ENCODE measurements around the gene UQCR10. TPM values are rescaled to one million over a fixed set of nuclear protein-coding genes. Genes with fewer than 3 reads are reported as not detected.

Gene UQCR10
- total RNA-seq, 2 donors from 2014 or later, result 92.8 to 124 TPM

GRCh38 chr22:29726106-29726505 is 41.1 kb upstream of the UQCR10 start:
- Histone ChIP-seq H3K27ac (no peak overlapping the region), H3K27me3 (replicated peaks; ENCODE audit: insufficient read depth) (no peaks in the 10 kb centered on the region), H3K4me3 (no peak overlapping the region), H3K36me3 (no peaks in the 10 kb centered on the region), H3K4me1 (replicated peaks) (peaks cover under 1% of the 10 kb centered on the region), H3K9me3 (no peaks in the 10 kb centered on the region)
- 88% methylated on average over 7 of the region's 7 CpGs for WGBS
- intact Hi-C loops (cut with DNase I), result no loop called here
- TF ChIP-seq CTCF (IDR thresholded peaks at IDR 0.05), result no peak
- no peak for TF ChIP-seq POLR2AphosphoS5 (IDR thresholded peaks at IDR 0.05)
- no peak for TF ChIP-seq POLR2A (IDR thresholded peaks at IDR 0.05)
- no peak for DNase-seq (ENCODE audit: low spot score)

GRCh38 chr22:29726512-29727130 is 40.5 kb upstream of the UQCR10 start:
- intact Hi-C loops (cut with DNase I), result no loop called here
- Histone ChIP-seq H3K9me3 (no peaks in the 10 kb centered on the region), H3K4me3 (no peak overlapping the region), H3K4me1 (replicated peaks) (no peaks in the 10 kb centered on the region), H3K36me3 (no peaks in the 10 kb centered on the region), H3K27me3 (replicated peaks; ENCODE audit: insufficient read depth) (no peaks in the 10 kb centered on the region), H3K27ac (no peak overlapping the region)
- DNase-seq (ENCODE audit: low spot score), result no peak
- 58% methylated on average over 15 of the region's 15 CpGs for WGBS
- no peak for TF ChIP-seq POLR2A (IDR thresholded peaks at IDR 0.05)
- TF ChIP-seq CTCF (IDR thresholded peaks at IDR 0.05), result no peak
- TF ChIP-seq POLR2AphosphoS5 (IDR thresholded peaks at IDR 0.05), result no peak

- intact Hi-C loops (cut with DNase I), result no loop called here
- Histone ChIP-seq H3K4me1 (replicated peaks) (no peaks in the 10 kb centered on the region), H3K27me3 (replicated peaks; ENCODE audit: insufficient read depth) (no peaks in the 10 kb centered on the region), H3K27ac (no peak overlapping the region), H3K9me3 (no peaks in the 10 kb centered on the region), H3K36me3 (no peaks in the 10 kb centered on the region), H3K4me3 (no peak overlapping the region)
- 10% methylated on average over 9 of the region's 17 CpGs for WGBS
- TF ChIP-seq CTCF (IDR thresholded peaks at IDR 0.05) (peak in 1 of 4 experiments; percentile 9), POLR2A (IDR thresholded peaks at IDR 0.05) (no peak), POLR2AphosphoS5 (IDR thresholded peaks at IDR 0.05) (no peak)
- no peak for DNase-seq (ENCODE audit: low spot score)
Observed at GRCh38 chr22:29727131-29727523, 40.0 kb upstream of the UQCR10 start.

GRCh38 chr22:29729161-29729560 is 38.0 kb upstream of the UQCR10 start:
- no peak for TF ChIP-seq POLR2AphosphoS5 (IDR thresholded peaks at IDR 0.05)
- H3K27ac ChIP-seq, result no peak overlapping the region
- no peak for DNase-seq (ENCODE audit: low spot score)
- WGBS, result 90% methylated on average over 19 of the region's 20 CpGs
- H3K4me1 ChIP-seq (replicated peaks), result no peaks in the 10 kb centered on the region
- no peaks in the 10 kb centered on the region for H3K27me3 ChIP-seq (replicated peaks; ENCODE audit: insufficient read depth)
- no peak overlapping the region for H3K4me3 ChIP-seq
- no peaks in the 10 kb centered on the region for H3K36me3 ChIP-seq
- H3K9me3 ChIP-seq, result no peaks in the 10 kb centered on the region
- intact Hi-C loops (cut with DNase I), result no loop called here

- no peak for DNase-seq (ENCODE audit: low spot score)
- TF ChIP-seq POLR2AphosphoS5 (IDR thresholded peaks at IDR 0.05), result no peak
- TF ChIP-seq POLR2A (IDR thresholded peaks at IDR 0.05), result no peak
- no peak for TF ChIP-seq CTCF (IDR thresholded peaks at IDR 0.05)
- intact Hi-C loops (cut with DNase I), result no loop called here
- H3K4me3 ChIP-seq, result no peak overlapping the region
- no peaks in the 10 kb centered on the region for H3K9me3 ChIP-seq
- H3K4me1 ChIP-seq (replicated peaks), result no peaks in the 10 kb centered on the region
- no peaks in the 10 kb centered on the region for H3K36me3 ChIP-seq
- no peaks in the 10 kb centered on the region for H3K27me3 ChIP-seq (replicated peaks; ENCODE audit: insufficient read depth)
- 88% methylated on average over 18 of the region's 18 CpGs for WGBS
- H3K27ac ChIP-seq, result no peak overlapping the region
Observed at GRCh38 chr22:29731058-29731850, 35.9 kb upstream of the UQCR10 start.
